Choroid plexus epithelial cell (primary cell): ENCODE results near the gene SLC9A3.

Experiments used
- DNase-seq: peaks from one replicate; pipeline ENCODE4 v3.0.0-alpha.2; 2010; ENCODE audit warnings: low read depth
- H3K4me3 ChIP-seq: 2 replicates; pipeline ENCODE4 v1.5.1; 2011; ENCODE audit warnings: low read depth, mild to moderate bottlenecking, control low read depth, low read length, moderate library complexity
- TF ChIP-seq, protein P1 (sequence below): conservative IDR thresholded peaks from 2 replicates; pipeline ENCODE4 v1.5.1; 2011; ENCODE audit warnings: low read depth, mild to moderate bottlenecking, control low read depth, inconsistent platforms, low read length, moderate library complexity

The SLC9A3 gene

DNA sequence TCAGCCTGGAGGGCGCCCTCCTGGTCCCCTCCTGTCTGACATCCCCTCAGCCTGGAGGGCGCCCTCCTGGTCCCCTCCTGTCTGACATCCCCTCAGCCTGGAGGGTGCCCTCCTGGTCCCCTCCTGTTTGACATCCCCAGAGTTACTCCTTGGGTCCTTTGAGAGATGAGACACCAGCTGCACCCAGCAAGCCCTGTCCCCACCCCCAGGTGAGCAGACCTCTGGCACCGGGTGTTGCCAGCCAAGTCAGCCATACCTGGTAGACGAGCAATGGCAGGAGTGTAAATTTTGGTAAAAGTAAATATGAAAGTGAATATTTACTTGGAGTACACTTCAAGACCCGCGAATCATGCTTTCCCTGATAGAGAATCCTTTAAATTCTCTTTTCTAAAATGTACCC is 55.8 kb downstream of the SLC9A3 start:
- DNase-seq = no peak
- H3K4me3 ChIP-seq = no peak overlapping the region
- TF ChIP-seq, protein P1, sequence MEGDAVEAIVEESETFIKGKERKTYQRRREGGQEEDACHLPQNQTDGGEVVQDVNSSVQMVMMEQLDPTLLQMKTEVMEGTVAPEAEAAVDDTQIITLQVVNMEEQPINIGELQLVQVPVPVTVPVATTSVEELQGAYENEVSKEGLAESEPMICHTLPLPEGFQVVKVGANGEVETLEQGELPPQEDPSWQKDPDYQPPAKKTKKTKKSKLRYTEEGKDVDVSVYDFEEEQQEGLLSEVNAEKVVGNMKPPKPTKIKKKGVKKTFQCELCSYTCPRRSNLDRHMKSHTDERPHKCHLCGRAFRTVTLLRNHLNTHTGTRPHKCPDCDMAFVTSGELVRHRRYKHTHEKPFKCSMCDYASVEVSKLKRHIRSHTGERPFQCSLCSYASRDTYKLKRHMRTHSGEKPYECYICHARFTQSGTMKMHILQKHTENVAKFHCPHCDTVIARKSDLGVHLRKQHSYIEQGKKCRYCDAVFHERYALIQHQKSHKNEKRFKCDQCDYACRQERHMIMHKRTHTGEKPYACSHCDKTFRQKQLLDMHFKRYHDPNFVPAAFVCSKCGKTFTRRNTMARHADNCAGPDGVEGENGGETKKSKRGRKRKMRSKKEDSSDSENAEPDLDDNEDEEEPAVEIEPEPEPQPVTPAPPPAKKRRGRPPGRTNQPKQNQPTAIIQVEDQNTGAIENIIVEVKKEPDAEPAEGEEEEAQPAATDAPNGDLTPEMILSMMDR = no peak

- DNase-seq = no peak
- TF ChIP-seq, protein P1 = no peak
- H3K4me3 ChIP-seq = no peak overlapping the region
Measured at GRCh38 chr5:466661-467310, 57.5 kb downstream of the SLC9A3 start.

DNA sequence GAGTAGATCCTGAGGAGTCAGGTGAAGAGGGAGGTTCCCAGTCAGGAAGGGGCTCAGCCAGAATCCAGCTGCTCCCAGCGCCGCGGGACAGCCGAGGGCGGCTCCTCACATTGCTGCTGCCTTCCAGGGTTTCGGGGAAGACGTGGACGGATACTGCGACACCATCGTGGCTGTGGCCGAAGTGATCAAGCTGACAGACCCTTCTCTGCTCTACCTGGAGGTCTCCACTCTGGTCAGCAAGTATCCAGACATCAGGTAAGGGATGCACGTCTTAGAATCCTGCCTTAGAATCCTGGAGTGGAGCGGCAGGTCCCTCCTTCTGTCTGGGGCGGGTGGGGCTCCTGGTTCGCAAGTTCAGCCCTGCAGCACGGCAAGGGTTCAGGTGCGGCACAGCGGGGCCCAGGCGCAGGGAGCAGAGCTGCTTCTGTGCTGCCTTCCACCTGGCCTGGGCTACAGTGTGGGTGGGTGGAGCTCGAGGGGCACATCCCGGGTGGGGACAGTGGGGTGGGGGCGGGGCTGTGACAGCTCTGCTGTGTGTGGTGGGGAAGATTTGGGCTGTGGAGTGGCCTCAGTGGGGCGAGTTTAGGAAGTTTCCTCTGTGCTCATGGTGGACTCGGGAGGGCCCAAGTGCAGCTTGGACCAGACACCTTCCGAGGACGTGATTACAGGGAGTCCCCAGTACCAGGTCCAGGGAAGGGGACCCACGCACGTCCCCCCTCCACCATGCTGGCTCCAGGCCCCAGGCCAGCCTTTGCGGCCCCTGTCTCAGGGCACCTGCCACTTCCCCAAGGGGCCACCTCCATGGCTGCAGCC is 58.5 kb downstream of the SLC9A3 start:
- no peak for DNase-seq
- TF ChIP-seq, protein P1 = no peak
- H3K4me3 ChIP-seq = no peak overlapping the region

DNA sequence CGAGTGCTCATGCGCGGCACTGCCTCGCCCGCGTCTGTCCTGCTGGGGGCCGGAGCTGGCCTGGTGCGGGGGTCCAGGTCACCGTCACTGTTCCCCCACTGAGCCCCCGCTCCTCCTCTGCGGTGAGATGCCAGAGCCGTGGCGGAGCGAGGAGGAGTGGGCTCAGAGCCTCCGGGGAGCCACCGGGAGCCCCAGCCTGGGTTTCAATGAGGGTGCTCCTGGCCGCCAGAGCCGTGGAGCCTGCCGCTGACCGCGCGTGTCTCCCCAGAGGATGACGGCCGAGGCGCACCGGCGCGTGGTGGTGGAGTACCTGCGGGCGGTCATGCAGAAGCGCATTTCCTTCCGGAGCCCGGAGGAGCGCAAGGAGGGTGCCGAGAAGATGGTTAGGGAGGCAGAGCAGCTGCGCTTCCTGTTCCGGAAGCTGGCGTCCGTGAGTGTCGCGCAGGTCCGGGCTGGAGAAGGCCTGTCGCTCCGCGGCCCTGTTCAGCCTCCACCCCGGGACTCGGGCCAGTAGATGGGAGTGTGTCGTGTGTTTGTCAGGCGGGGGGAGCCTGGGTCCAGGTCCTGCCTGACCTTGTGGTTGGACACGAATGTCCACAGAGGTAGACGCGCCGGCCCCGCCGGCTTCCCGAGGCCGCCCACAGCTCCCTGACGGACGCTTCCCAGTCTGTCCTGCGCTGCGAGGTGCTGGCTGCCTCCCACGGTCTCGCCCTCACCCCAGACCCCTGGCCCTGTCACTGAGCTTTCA is 59.2 kb downstream of the SLC9A3 start:
- TF ChIP-seq, protein P1 = no peak
- DNase-seq = no peak
- H3K4me3 ChIP-seq = no peak overlapping the region

- no peak overlapping the region for H3K4me3 ChIP-seq
- TF ChIP-seq, protein P1 = no peak
- no peak for DNase-seq
Measured at GRCh38 chr5:464446-464842, 59.8 kb downstream of the SLC9A3 start.

DNA sequence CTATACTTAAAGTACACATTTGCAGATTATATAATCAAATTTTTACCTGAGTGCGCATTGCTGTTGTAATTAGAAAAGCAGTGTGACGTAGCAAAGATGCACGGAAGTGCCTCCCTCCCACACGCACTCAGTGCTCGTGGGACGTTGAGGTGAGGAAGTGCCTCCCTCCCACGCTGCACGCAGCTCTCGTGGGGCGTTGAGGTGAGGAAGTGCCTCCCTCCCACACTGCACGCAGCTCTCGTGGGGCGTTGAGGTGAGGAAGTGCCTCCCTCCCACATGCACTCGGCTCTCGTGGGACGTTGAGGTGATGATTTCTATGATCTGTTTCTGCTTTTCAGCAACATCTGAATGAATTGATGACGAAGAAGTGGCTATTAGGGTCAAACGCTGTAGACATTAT is 60.3 kb downstream of the SLC9A3 start:
- TF ChIP-seq, protein P1 = no peak
- no peak overlapping the region for H3K4me3 ChIP-seq
- DNase-seq = no peak
